Activated CD8-positive, alpha-beta memory T cell treated with anti-CD3 and anti-CD28 coated beads for 48 hours (primary cell): ENCODE data around the gene CENPS.
"Not testable (repeated sequence)": the region's sequence is repeated elsewhere in the genome, so short reads cannot be mapped to it uniquely, and the experiment has no call there.

Experiments
- DNase-seq, 3 experiments: peaks; one replicate each; pipeline ENCODE4 v3.0.0-alpha.2; 2020; ENCODE audit warnings: low read depth in 2 of 3, low spot score in 2 of 3

The CENPS gene

DNA sequence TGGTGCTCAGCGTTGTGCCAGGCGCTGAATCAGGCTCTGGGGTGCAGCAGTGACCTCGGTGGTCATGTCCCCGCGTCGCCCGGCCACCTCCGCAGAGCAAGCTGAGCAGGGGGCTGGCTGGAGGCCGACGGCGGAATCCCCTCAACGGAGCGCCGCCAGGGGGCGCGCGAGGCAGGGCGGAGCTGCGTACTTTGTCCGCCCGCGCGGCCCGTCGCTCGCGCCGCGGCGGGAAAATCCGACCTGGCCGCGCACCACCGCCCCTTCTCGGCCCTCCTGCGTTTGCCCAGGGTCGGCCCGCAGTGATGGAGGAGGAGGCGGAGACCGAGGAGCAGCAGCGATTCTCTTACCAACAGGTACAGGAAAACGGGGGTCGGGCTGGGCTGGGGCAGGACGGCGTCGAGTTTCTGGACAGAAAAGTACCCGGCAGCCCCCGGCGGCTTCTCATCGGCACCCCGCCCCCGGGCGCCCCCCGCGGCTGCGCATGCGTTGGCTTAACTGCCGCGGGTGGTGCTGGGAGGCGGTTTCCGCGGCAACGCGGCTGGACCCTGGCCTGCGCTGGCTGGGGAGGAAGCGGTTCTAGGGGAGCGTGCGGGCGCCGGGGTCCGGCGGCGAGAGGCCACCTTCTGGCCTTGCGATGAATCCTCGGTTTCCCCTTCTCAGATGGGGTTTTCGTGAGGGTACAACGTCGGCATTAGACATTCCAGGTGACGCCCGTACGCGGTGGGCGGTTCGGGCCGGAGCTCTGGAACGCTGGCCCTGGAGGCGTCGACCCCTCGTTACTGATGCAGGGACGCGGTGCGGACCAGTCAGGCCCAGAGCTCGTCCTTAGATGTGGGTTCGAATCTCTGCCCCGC is at the start of gene CENPS:
Gene CENPS, plus strand, starts transcription at position 218 of the 854 bp plus-strand sequence. Its CDS starts 85 bp downstream, at position 303.
- DNase-seq: peak; percentile 86 to 87 (median 86)

DNA sequence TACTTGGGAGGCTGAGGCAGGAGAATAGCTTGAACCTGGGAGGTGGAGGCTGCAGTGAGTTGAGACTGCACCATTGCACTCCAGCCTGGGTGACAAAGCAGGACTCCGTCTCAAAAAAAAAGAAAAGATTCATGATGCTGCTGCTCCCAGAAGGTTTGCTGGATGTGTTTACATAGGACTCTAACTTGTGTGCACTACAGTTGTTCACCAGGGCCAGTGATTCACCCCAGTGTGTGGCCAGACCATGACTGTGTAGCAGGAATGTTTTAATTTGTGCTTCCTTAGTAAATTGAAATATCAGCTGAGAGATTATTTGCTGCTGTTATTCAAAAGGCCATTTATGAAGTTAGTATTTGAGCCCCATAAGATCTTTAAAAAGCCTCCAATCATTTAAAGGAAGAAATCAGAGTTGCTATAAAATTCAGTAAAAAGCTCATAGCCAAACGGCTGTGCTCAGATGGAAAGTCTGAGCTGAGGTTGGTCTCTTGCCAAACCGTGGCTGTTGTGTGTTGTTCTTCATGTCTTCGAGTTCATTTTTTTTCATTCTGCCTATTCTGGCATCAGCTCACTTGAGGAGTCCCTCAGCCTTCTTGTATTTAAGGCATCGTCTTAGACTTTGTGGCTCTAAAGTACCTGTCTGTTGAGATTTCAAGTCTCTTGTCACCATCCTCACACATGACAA is 49.5 kb upstream of the CENPS start:
- no peak for DNase-seq

DNA sequence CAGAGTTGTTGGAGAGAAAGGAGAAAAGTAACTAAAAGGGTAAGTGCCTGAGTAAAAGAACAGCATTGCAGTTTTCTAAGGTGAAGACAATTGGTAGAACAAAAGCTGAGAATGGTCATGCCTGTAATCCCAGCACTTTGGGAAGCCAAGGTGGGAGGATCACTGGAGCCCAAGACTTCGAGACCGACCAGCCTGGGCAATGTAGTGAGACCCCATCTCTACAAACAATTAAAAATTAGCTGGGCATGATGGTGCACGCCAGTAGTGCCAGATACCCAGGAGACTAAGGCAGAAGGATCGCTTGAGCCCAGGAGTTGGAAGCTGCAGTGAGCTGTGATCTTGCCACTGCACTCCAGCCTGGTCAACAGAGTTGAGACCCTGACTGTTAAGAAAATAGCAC is 46.6 kb upstream of the CENPS start:
- no peak for DNase-seq

DNA sequence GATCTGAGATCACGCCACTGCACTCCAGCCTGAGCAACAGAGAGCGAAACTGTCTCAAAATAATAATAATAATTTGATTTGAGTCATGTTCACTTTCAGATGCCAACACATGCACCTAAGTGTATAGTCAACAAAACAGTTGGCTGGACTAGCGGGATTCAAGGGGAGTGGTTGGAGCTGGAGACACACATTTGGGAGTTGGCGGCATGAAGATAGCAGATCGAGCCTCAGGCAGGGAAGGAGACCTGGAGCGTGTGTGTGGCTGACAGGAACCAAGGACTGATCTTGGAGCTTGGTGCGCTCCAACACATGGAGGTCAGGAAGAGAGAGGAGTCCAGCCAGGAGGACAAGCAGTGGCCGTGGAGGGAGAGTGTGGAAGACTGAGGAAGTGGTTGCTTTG is 46.0 kb upstream of the CENPS start:
- DNase-seq: no peak

DNA sequence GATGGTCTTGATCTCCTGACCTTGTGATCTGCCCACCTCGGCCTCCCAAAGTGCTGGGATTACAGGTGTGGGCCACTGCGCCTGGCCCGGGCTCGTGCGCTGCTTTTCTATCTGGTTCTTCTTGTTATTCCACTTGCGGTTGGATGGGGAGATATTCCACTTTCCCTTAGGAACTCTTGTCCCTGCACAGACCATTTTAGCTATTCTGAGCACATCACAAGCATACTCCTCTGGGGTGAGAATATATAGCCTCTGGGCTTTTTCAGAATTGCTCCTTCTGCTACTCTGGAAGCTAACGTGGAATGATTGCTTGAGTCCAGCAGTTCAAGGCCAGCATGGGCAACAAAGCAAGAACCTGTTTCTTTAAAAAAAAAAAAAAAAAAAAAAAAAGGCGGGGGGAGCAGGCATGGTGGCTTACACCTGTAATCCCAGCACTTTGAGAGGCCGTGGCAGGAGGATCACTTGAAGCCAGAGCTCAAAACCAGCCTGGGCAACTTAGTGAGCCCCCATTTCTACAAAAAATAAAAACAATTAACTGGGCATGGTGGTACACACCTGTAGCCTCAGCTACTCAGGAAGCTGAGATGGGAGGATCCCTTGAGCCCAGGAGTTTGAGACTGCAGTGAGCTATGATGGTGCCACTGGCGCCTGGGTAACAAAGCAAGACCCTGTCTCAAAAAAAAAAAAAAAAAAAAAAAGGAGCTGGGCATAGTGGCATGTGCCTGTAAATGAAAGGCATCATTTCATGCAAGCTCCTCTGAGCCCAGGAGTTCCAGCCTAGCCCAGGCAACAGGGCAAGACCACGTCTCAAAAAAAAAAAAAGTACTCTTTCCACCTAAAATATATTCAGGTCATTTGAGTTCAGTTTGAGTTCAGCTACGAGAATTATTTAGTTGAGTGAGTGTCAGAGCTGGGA is 43.2 kb upstream of the CENPS start:
- DNase-seq: no peak

DNA sequence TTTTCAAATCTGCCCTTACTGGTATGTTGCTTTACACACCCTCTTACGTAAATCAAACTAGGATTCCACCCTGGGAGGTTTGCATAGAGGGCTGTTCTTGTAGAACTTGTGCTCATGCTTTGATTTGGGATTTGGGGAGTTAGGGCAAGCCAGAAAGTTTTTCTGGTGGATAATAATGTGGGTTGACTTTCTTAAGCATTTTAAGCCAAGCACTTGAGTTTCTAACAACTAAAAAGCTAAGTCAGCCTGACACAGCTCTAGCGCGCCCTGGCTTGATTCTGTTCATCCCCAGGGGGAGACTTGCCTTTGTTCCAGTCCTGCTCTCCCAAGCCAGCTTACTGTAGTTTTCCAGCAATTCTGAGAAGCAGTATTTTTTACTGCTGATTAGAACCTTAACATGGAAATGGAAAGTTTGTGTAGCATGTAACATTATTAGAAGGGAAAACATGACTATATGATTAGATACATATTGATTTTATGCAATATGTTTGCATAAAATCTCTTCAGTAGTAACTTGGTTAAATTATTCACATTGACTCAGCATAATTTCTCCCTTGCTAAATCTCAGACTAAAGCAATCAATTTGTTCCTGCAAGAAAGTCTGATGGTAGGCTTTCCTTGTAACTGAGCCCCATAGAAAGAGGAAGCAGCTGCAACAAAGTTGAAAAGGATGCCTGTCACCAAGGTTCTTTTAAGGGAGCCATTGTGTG is 42.4 kb upstream of the CENPS start:
- DNase-seq: no peak

DNA sequence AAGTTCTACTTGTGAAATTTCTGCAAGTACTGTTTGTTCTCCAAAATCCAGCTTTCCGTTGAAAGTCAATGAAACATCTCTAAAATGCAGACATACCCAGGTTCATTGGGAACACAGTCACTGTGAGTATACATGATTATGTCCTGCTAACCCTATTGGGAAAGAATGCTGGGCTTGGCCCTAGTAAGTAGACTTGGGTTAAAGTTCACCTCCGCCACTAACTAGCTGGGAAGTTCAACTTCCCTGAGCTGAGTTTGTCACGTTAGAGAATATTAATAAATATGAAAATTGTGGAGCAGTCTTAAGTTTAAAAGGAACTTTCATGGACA is 41.9 kb upstream of the CENPS start:
- no peak for DNase-seq

DNA sequence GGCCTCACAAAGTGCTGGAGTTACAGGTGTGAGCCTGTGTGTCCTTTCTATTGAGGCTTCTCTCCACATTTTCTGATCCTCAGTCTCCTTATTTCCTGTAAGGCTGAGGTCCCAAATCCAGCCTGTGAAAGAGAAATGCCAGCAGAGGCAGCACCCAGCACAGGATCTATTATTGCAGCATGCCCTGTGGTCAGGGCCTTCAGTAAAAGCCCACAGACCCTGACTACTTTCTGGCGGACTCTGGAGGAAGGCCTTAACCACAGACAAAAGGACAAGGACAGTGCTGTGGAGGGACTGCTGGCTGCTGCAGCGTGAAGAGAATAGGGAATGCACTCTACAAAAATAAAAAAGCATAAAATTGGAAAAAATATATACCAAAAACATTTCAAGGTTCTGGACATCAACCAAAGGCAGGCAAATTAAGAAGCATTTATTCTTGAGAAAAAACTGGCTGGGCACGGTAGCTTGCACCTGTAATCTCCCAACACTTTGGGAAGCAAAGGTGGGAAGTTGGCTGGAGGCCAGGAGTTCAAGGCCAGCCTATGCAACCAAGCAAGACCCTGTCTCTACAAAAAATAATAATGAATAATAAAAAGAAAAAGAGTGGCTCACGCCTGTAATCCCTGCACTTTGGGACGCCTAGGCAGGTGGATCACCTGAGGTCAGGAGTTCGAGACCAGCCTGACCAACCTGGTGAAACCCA is 40.8 kb upstream of the CENPS start:
- no peak for DNase-seq

DNA sequence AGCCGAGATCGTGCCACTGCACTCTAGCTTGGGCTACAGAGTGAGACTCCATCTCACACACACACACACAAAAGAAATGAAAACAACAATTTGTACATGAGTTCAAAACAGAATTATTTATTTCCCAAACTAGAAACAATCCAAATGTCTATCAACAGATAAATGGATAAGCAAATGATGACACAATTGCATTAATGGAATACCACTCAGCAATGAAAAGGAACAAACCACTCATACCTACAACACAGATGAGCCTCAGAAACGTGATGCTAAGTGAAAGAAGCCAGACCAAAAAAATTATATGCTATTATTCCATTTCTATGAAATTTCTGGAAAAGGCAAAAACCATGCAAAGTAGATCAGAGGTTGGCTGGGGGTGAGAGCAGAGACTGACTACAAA is 33.4 kb upstream of the CENPS start:
- no peak for DNase-seq

DNA sequence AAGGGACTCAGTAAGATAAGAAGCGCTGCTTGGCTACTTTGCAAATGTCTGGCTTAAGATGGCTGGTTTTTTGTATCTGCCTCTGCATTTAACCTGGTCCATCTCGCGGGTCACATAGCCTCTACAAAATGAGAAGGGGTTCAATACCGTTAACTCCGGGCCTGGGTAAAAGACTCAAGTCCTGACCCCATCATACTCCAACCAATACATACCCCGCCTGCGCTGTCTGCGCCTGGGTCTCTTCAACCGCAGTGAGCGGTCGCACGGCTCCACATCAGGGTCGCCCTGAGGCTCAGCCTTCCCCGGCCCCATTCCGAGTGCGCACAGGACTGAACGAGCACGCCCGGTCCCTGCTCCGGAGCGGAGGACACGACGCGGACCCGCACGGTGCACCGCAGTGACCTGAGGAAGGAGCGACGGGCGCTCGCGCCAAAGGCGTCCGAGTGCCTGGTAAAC is 31.9 kb upstream of the CENPS start:
- no peak for DNase-seq

DNA sequence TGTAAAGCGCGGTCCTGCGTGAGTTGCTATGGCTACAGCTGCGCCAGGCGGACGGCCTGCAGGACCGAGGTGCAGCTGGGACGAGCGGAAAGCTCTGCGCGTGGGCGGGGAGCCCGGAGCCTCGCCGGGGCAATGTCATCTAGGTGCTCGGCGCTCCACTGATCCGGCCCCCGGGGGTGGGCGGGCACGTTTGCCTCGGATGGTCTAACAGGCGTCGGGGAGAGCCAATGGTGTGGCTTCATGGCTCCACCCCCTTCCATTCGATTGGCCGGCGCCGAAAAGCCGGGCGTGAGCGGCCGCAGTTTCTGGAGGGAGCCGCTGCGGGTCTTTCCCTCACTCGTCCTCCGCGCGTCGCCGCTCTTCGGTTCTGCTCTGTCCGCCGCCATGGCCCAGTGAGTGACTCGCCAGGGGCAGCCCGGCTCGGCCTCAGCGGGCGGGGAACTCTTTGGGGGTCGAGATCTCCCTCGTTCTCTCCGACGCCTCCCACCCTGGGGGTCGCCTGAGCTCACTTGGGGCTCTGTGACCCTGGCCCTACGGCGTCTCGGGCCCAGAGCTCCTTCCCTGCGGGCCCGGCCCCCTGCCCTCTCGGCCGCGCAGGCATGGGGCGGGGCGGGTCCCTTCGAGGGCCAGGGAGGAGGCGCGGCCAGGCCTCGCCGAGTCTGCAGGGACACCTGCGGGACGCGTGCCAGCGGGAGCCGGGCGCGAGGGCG is 31.3 kb upstream of the CENPS start, which contains the start of gene PGD:
Gene PGD, plus strand, starts transcription at position 331 of the 710 bp plus-strand sequence. Its CDS starts 54 bp downstream, at position 385.
- DNase-seq: peak; percentile 86 to 97 (median 92)

DNA sequence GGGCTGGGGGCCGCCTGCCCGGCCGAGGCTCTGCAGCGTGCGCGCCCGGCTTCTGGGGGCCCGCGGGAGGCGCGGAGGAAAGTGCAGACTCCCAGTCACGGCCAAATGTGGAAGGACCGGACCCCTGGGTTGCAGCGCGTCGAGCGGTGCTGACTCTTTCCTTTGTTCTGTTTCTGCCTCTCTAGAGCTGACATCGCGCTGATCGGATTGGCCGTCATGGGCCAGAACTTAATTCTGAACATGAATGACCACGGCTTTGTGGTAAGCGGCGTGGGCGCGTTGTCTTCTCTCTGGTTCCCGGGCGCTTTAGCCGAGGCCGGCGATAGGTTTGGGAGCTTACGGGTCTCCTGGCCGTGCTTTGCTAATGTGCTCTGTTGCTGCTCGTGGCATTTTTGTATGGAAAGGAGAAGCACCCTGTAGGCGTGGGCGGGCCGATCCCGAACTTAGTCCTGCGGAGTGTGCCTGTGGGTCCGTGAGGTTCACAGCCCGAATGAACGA is 30.7 kb upstream of the CENPS start:
- DNase-seq: peak in 2 of 3 experiments; percentile 3 to 8

DNA sequence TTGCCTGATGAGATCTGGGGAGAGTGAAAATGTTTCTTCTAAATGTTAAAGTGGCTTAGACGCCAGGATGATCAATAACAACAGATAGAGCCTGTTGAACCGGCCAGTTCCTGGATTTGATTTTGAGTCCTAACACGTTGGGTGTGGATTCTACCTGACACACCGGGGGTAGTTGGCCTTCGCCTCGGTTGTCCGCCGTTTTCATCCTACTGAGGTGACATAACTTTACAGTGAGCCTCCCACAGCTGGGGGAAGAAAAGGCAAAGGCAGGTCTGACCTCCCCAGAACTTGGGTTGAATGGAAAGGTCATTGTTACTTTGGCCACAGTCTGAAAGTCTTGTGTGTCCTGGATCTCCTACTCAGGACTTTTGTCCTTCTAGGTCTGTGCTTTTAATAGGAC is 30.2 kb upstream of the CENPS start:
- no peak for DNase-seq

DNA sequence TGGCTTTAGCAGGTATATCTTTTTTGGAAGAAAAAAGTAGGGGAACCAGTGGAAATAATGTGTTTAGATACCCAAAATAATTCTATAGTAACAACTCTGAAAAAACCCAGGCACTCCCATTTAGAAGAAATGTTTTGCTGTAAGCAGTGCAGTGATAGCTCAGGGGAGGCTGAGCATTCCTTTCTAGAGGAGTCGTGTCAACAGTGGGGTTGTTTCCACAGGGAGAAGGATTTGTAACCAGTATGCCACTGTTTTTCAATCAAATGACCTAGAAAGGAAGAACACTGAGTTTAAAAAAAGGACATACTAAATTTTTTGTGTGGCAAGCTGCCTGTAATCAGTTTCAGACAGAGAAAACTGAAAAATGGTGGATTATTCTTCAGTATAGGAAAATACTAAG is 29.0 kb upstream of the CENPS start:
- no peak for DNase-seq

DNA sequence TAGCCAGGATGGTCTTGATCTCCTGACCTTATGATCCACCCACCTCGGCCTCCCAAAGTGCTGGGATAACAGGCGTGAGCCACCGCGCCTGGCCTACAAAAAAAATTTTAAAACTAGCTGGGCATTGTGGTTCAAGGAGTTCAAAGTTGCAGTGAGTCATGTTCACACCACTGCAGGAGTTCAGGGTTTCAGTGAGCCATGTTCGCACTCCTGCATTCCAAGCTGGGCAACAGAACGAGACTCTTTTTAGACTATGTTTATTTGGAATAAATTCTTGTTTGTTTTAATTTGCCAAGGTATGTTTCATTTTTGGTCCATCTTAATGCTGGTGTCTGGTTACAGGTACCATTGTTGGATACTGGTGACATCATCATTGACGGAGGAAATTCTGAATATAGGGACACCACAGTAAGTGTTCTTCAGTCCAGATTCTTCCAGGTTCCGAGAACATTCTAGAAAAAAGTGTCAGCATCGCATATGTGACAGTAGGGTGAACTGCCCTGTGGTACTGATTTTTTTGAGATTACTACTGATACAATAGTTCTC is 27.4 kb upstream of the CENPS start:
- no peak for DNase-seq

DNA sequence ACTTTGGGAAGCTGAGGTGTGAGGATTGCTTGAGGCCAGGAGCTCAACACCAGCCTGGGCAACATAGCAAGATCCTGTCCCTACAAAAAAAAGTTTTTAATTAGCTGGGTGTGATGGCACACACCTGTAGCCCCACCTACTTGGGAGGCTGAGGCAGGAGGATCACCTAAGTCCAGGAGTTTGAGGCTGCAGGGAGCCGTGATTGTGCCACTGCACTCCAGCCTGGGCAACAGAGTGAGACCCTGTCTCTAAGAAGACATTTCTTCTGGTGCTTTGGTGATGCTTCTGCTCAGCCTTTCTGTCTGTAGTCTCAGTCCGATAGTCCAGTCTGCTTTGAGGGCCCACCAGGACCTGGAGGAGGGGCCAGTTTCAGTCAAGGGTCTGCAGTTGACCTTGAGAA is 23.0 kb upstream of the CENPS start:
- DNase-seq: no peak

DNA sequence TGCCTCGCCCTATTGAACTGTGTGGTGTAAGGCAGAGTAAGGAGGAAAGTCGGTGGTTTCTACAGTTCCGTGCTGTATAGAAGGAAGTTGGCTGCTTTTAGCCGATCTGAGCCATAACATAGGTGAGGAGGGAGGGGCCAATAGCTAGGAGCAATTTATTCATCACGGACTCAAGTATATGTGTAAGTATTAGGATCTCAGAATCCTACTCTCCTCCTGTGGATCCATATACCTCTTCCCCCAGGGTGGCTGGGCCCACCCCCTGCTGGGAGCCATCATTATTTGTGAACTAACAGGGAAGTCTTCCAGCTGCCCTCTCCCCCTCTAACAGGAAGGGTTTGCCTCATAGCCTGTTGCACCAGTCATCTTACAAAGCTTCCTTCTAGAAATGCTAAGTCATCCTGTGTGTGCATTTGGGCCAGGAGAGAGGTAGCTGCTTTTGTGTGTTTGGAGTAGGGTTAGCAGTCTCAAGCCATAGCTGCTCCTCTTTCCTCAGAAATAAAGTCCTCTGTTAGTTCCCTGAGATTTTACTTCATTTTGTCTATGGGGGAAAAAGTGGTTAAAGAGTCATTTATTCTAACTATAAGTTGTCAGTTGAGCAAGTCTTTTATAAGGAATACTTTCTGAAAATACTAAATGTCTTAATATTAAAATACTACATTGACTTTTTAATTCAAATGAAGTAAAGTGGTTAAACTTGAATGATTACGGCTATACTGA is 14.9 kb upstream of the CENPS start:
- DNase-seq: no peak

DNA sequence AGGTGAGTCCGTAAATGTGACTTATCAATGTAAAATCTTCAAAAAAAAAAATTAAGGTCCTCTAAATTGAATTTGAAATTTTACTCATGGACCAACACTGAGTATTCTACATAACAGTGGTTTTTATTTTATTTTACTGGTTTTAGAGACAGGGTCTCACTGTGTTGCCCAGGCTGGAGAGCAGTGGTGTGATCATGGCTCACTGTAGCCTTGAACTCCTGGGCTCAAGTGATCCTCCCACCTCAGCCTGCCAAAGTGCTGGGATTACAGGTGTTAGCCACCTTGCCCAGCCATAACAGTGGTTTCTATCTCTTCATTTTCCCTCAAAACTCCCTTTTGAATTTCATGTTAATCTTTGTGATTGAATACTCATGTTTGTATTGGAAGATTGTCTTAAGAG is 14.3 kb upstream of the CENPS start:
- DNase-seq: not testable (repeated sequence)
